ENCODE measurements around the gene GNAI2.
"Not testable (repeated sequence)": the region's sequence is repeated elsewhere in the genome, so short reads cannot be mapped to it uniquely, and the experiment has no call there.

Gene GNAI2

GRCh38 chr3:50201573-50202315, 34.3 kb upstream of the GNAI2 start:
- H3K4me1 Mint-ChIP-seq: no peaks in the 10 kb centered on the region
- DNase-seq (ENCODE audit: low spot score in 2 of 2) (no peak), ATAC-seq (ENCODE audit: low read depth) (no peak)
- H3K4me3 Mint-ChIP-seq: no peak overlapping the region
- H3K36me3 Mint-ChIP-seq: no peaks in the 10 kb centered on the region
- peaks cover 35% of the 10 kb centered on the region for H3K27me3 Mint-ChIP-seq
- H3K9me3 Mint-ChIP-seq: no peaks in the 10 kb centered on the region
- no peak overlapping the region for H3K27ac Mint-ChIP-seq

DNA sequence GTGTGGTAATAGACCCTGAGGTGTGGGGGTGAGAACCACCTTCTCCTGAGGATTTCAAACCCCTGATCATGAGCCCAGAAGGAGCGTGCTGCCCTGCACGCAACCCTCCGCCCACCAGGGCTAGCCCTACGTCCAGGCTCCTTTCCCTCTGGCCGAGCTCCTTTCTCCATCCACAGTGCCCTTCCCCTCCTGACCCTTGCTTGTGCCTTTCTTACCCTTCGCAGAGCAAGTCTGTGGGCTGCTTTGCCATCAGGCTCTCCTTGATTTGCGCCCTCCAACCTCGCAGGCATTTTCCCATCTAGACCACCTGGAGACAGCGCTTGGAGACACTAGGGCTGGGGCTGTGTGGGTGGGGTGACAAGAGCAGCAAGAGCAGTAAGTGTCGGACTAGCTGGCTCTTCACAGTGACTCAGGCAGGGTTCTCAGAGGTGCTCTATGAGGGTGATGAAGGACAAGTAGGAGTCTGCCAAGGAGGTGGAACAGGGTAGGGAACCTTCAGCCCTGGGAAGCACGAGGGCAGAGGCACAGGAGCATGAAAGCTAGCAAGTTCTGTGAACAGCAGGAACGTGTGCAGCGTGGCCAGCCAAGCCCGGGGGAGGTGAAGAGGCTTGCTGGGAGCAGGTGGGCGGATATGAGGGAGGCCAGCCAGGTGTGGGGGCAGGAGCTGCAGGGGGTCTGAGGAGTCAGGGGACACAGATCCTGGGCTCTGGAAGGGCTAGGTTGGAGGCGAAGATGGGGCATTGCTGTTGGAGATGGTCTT, 33.5 kb upstream of the GNAI2 start:
- ATAC-seq (ENCODE audit: low read depth) (no peak), DNase-seq (ENCODE audit: low spot score in 2 of 2) (no peak)
- no peak overlapping the region for H3K4me3 Mint-ChIP-seq
- no peaks in the 10 kb centered on the region for H3K4me1 Mint-ChIP-seq
- no peaks in the 10 kb centered on the region for H3K9me3 Mint-ChIP-seq
- no peak overlapping the region for H3K27ac Mint-ChIP-seq
- peaks cover 38% of the 10 kb centered on the region for H3K27me3 Mint-ChIP-seq
- H3K36me3 Mint-ChIP-seq: no peaks in the 10 kb centered on the region

GRCh38 chr3:50203113-50203808, 32.7 kb upstream of the GNAI2 start:
- Mint-ChIP-seq H3K27ac (no peak overlapping the region), H3K27me3 (peaks cover 38% of the 10 kb centered on the region), H3K9me3 (no peaks in the 10 kb centered on the region), H3K36me3 (no peaks in the 10 kb centered on the region), H3K4me1 (no peaks in the 10 kb centered on the region), H3K4me3 (no peak overlapping the region)
- DNase-seq (ENCODE audit: low spot score in 2 of 2) (no peak), ATAC-seq (ENCODE audit: low read depth) (no peak)

DNA sequence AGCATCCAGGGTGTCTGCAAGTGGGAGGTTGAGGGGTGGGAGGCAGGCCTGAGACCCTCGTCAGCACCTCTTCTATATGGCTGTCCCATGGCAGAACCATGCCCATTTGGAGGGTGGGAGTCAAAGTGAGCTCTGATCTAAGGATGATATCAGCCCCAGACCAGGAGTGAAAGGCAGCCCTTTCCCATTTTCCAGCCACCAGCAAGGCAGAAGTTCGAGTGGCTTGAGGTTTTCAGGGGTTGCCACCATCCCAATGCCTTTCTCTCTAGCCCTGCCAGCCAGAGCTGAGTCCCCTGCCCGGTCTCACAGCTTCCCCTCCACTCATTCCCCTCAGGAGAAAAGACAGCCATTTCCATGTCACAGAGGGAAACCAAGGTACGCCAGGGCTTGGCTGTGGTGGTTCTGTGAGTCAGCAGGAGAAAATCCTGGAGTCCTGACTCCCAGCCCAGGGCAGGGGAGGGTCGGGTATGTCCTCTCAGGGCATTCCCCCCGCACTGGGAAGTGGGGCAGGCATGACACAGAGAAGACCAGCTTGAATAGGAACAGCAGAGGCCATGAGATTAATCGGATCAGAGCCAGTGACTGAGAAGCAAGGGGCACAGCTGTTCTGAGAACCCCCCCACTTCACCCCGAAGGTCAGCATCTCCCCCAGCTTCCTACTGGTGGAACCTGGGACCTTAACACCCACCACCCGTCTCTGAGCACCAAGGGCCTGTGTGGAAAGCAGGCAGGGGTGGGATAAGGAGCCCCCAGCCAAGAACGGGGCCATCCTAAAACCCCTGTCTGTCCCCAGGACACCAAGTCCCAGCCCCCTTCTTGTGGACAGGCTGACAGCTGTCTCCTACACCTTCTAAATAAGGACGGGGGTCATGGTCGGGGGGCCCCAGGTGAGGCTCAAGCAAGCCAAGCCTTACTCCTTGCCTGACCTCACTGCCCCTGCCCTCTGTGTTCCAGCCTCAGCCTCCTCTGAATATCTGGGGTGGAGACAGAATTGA, 31.9 kb upstream of the GNAI2 start:
- ATAC-seq (ENCODE audit: low read depth) (no peak), DNase-seq (ENCODE audit: low spot score in 2 of 2) (no peak)
- no peaks in the 10 kb centered on the region for H3K4me1 Mint-ChIP-seq
- H3K27me3 Mint-ChIP-seq: peaks cover 42% of the 10 kb centered on the region
- no peaks in the 10 kb centered on the region for H3K9me3 Mint-ChIP-seq
- H3K4me3 Mint-ChIP-seq: no peak overlapping the region
- H3K36me3 Mint-ChIP-seq: no peaks in the 10 kb centered on the region
- no peak overlapping the region for H3K27ac Mint-ChIP-seq

GRCh38 chr3:50204804-50205412, 31.1 kb upstream of the GNAI2 start, which contains the start of gene SLC38A3:
Gene SLC38A3, plus strand, starts transcription at chr3:50205271. Its CDS starts 8,929 bp downstream, at chr3:50214200.
- Mint-ChIP-seq H3K4me3 (peak within 1 kb of the TSS; percentile 41), H3K27ac (no peak within 1 kb of the TSS), H3K27me3 (peaks cover 40% of the 10 kb centered on the region), H3K9me3 (no peaks in the 10 kb centered on the region), H3K36me3 (no peaks in the 10 kb centered on the region), H3K4me1 (no peaks in the 10 kb centered on the region)
- ATAC-seq (ENCODE audit: low read depth): peak; percentile 7
- no peak for DNase-seq (ENCODE audit: low spot score in 2 of 2)

- no peaks in the 10 kb centered on the region for H3K36me3 Mint-ChIP-seq
- DNase-seq (ENCODE audit: low spot score in 2 of 2): peak in 1 of 2 donors; percentile 50
- peak overlapping the region; percentile 41 for H3K4me3 Mint-ChIP-seq
- no peaks in the 10 kb centered on the region for H3K9me3 Mint-ChIP-seq
- no peaks in the 10 kb centered on the region for H3K4me1 Mint-ChIP-seq
- H3K27me3 Mint-ChIP-seq: peaks cover 38% of the 10 kb centered on the region
- H3K27ac Mint-ChIP-seq: no peak overlapping the region
- peak; percentile 87 for ATAC-seq (ENCODE audit: low read depth)
These were observed 30.4 kb upstream of the GNAI2 start for GRCh38 chr3:50205413-50206276.

GRCh38 chr3:50207359-50208042, 28.5 kb upstream of the GNAI2 start:
- no peaks in the 10 kb centered on the region for H3K36me3 Mint-ChIP-seq
- H3K9me3 Mint-ChIP-seq: no peaks in the 10 kb centered on the region
- H3K4me3 Mint-ChIP-seq: no peak overlapping the region
- no peaks in the 10 kb centered on the region for H3K4me1 Mint-ChIP-seq
- DNase-seq (ENCODE audit: low spot score in 2 of 2) (no peak), ATAC-seq (ENCODE audit: low read depth) (no peak)
- H3K27me3 Mint-ChIP-seq: peaks cover 31% of the 10 kb centered on the region
- no peak overlapping the region for H3K27ac Mint-ChIP-seq

DNA sequence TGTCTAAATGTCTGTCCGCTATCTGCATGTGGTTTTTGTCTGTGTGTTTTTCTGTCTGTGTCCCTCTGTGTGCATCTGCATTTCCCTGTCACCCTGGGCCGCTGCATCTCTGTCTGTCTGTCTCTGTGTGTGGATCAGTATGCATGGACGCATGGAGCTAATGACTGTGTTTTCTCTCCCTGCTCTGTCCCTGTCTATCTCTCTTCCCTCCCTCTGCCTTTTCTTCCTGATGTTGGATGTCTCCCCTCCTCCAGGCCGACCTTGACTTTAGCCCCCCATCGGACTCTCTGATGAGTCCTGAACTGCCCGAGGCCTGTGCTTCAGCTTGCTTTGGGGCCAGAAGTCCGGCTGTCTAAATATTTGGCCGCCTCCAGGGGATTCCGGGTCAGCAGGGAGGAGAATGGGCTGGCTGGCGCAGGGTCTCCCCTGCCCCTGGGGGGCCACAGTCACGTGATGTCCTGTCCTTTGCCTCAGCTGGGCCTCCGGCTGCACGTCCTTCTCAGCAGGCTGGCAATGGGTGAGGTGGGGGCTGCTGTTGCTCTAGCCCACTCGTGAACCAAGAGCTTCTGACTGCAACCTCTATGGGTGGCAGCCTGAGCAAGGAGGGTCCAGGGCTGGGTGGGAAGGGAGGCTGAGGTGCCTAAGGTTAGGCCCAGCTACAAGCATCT, 27.2 kb upstream of the GNAI2 start:
- H3K9me3 Mint-ChIP-seq: no peaks in the 10 kb centered on the region
- H3K27me3 Mint-ChIP-seq: peaks cover 23% of the 10 kb centered on the region
- H3K27ac Mint-ChIP-seq: no peak overlapping the region
- no peaks in the 10 kb centered on the region for H3K4me1 Mint-ChIP-seq
- no peak for ATAC-seq (ENCODE audit: low read depth)
- no peak overlapping the region for H3K4me3 Mint-ChIP-seq
- DNase-seq (ENCODE audit: low spot score in 2 of 2): no peak
- no peaks in the 10 kb centered on the region for H3K36me3 Mint-ChIP-seq

DNA sequence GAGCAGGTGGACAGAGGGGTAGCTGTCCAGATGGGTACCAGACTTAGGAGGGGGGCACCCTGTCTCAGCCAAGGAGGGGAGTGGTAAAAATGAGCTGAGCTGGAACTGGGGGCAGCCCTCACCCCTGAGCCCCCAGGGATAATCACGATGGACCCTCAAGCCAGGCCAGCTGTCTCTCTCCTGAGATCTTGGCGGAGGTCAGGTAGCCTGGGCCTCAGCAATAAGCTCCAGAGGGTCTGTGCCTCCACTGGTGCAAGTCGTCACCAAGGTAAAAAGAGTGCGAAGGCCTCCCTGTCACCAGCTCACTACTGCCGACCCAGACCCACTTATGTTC, 25.9 kb upstream of the GNAI2 start:
- Mint-ChIP-seq H3K27ac (no peak overlapping the region), H3K4me3 (no peak overlapping the region), H3K36me3 (no peaks in the 10 kb centered on the region), H3K27me3 (peaks cover 18% of the 10 kb centered on the region), H3K9me3 (no peaks in the 10 kb centered on the region), H3K4me1 (no peaks in the 10 kb centered on the region)
- DNase-seq (ENCODE audit: low spot score in 2 of 2): no peak
- ATAC-seq (ENCODE audit: low read depth): no peak

GRCh38 chr3:50210510-50211367, 25.3 kb upstream of the GNAI2 start:
- Mint-ChIP-seq H3K4me1 (no peaks in the 10 kb centered on the region), H3K4me3 (no peak overlapping the region), H3K36me3 (no peaks in the 10 kb centered on the region), H3K9me3 (no peaks in the 10 kb centered on the region), H3K27ac (no peak overlapping the region), H3K27me3 (peaks cover 20% of the 10 kb centered on the region)
- ATAC-seq (ENCODE audit: low read depth) (no peak), DNase-seq (ENCODE audit: low spot score in 2 of 2) (no peak)

DNA sequence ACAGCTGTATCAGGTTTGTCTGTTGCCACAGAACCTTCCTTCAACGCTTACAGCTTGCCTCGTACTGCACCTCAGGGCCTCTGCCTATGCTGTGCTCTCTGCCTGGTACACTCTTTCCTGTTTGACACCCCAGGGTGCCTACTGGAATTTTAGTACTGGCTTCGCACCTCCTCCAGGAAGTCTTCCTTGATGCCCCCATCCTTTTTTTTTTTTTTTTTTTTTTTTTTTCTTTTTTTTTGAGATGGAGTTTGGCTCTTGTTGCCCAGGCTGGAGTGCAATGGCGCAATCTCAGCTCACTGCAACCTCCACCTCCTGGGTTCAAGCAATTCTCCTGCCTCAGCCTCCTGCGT, 24.7 kb upstream of the GNAI2 start:
- H3K4me3 Mint-ChIP-seq; DNase-seq (ENCODE audit: low spot score in 2 of 2); H3K4me1 Mint-ChIP-seq; H3K9me3 Mint-ChIP-seq; H3K36me3 Mint-ChIP-seq; H3K27ac Mint-ChIP-seq; ATAC-seq (ENCODE audit: low read depth): not testable (repeated sequence)
- H3K27me3 Mint-ChIP-seq: peaks cover 18% of the 10 kb centered on the region

Data from memory B cell (primary cell).